IMR-90 (cell line): Measurements from ENCODE around the gene MUC7. TPM values are rescaled to one million over a fixed set of nuclear protein-coding genes. Genes with fewer than 3 reads are reported as not detected.

Experiments
- ATAC-seq: fragments of 200-7000 bp; cut with Tn5 transposase; 2 replicates; pipeline ENCODE4 v1.9.1; 2020; ENCODE audit warnings: low read depth, mild to moderate bottlenecking, moderate library complexity
- BruUV-seq: library from RNA; stranded (reverse); fragments of 400-500 nt; replicated peaks from 2 replicates; lab custom pipeline; 2021; lab: Mats Ljungman, UMichigan
- CTCF ChIA-PET: fragments of 300-600 bp; formaldehyde crosslinking; extraction: SDS; loops from one replicate; lab custom pipeline; 2021; ENCODE audit warnings: antibody characterized with exemption; lab: Yijun Ruan, JAX
- POLR2A ChIA-PET: fragments of 300-600 bp; sonication (Branson Sonifier 250); formaldehyde crosslinking; loops from one replicate; lab custom pipeline; 2022; ENCODE audit warnings: antibody characterized with exemption; ENCODE audit not compliant: unreplicated experiment; lab: Charles Lee
- DNase-seq: peaks from one replicate; pipeline ENCODE4 v3.0.0; 2013
- H2AFZ ChIP-seq: replicated peaks from 2 replicates; pipeline ENCODE3; 2013; ENCODE audit warnings: low read length, mild to moderate bottlenecking; ENCODE audit not compliant: poor library complexity
- H2AK5ac ChIP-seq: 2 replicates; pipeline ENCODE4 v1.6.1; 2013; ENCODE audit warnings: low read depth, low read length, inconsistent platforms
- H2AK9ac ChIP-seq: replicated peaks from 2 replicates; pipeline ENCODE3; 2013; ENCODE audit warnings: mild to moderate bottlenecking, low read depth, low read length, moderate library complexity; ENCODE audit not compliant: poor library complexity
- H2BK120ac ChIP-seq: 2 replicates; pipeline ENCODE4 v1.6.1; 2013; ENCODE audit warnings: low read depth, low read length, inconsistent platforms
- H2BK15ac ChIP-seq: 3 replicates; pipeline ENCODE4 v1.6.1; 2013; ENCODE audit warnings: low read depth, low read length, inconsistent platforms
- H2BK20ac ChIP-seq: 2 replicates; pipeline ENCODE4 v1.6.1; 2013; ENCODE audit warnings: low read depth, mild to moderate bottlenecking, inconsistent platforms, low read length, moderate library complexity
- H2BK5ac ChIP-seq: 2 replicates; pipeline ENCODE4 v1.6.1; 2013; ENCODE audit warnings: mild to moderate bottlenecking, low read depth, low read length, inconsistent platforms; ENCODE audit not compliant: poor library complexity, severe bottlenecking
- H3K14ac ChIP-seq: replicated peaks from 2 replicates; pipeline ENCODE4 v1.6.1; 2013; ENCODE audit warnings: low read depth, low read length, inconsistent platforms
- H3K18ac ChIP-seq: 2 replicates; pipeline ENCODE4 v1.6.1; 2013; ENCODE audit warnings: low read depth, low read length, control low read depth
- H3K23ac ChIP-seq: 2 replicates; pipeline ENCODE4 v1.6.1; 2013; ENCODE audit warnings: low read depth, low read length, inconsistent platforms
- H3K27ac ChIP-seq: 2 replicates; pipeline ENCODE4 v1.5.1; 2013; ENCODE audit warnings: mild to moderate bottlenecking, control low read depth, low read length; ENCODE audit not compliant: insufficient read depth
- H3K27me3 ChIP-seq: 2 replicates; pipeline ENCODE4 v1.6.1; 2013; ENCODE audit warnings: low read length; ENCODE audit not compliant: control insufficient read depth, insufficient read depth
- H3K36me3 ChIP-seq: 2 replicates; pipeline ENCODE4 v1.6.1; 2013; ENCODE audit warnings: low read length, mixed read lengths; ENCODE audit not compliant: control insufficient read depth, insufficient read depth
- H3K4ac ChIP-seq: 2 replicates; pipeline ENCODE4 v1.6.1; 2013; ENCODE audit warnings: low read depth, low read length, inconsistent platforms
- H3K4me1 ChIP-seq: 2 replicates; pipeline ENCODE4 v1.6.1; 2013; ENCODE audit warnings: low read length, mixed read lengths; ENCODE audit not compliant: control insufficient read depth, insufficient read depth
- H3K4me2 ChIP-seq: 2 replicates; pipeline ENCODE4 v1.6.1; 2013; ENCODE audit warnings: low read depth, mild to moderate bottlenecking, control low read depth, low read length, moderate library complexity
- H3K4me3 ChIP-seq: 2 replicates; pipeline ENCODE4 v1.5.1; 2013; ENCODE audit warnings: low read depth, mild to moderate bottlenecking, control low read depth, low read length, moderate library complexity; ENCODE audit not compliant: insufficient read depth
- H3K56ac ChIP-seq: 2 replicates; pipeline ENCODE4 v1.6.1; 2013; ENCODE audit warnings: low read length, inconsistent platforms; ENCODE audit not compliant: insufficient read depth; ENCODE audit errors: extremely low read depth
- H3K79me1 ChIP-seq, 2 experiments: 2 replicates each; pipeline ENCODE4 v1.6.1; 2013; ENCODE audit warnings: low read length in 2 of 2, inconsistent platforms in 1 of 2, low read depth in 1 of 2
- H3K9ac ChIP-seq: 2 replicates; pipeline ENCODE4 v1.6.1; 2013; ENCODE audit warnings: low read depth, low read length, control low read depth
- H3K9me1 ChIP-seq: 2 replicates; pipeline ENCODE4 v1.6.1; 2013; ENCODE audit warnings: low read length, inconsistent platforms; ENCODE audit not compliant: insufficient read depth
- H3K9me3 ChIP-seq: 2 replicates; pipeline ENCODE4 v1.6.1; 2013; ENCODE audit warnings: low read length; ENCODE audit not compliant: control insufficient read depth, insufficient read depth
- H4K20me1 ChIP-seq: 2 replicates; pipeline ENCODE4 v1.6.1; 2013; ENCODE audit warnings: low read length, inconsistent platforms; ENCODE audit not compliant: insufficient read depth
- H4K5ac ChIP-seq: 2 replicates; pipeline ENCODE4 v1.6.1; 2013; ENCODE audit warnings: mild to moderate bottlenecking, low read depth, low read length, control low read depth
- H4K8ac ChIP-seq, 2 experiments: 2 replicates each; pipeline ENCODE4 v1.6.1; 2013; ENCODE audit warnings: low read depth in 2 of 2, low read length in 2 of 2, control low read depth in 1 of 2, inconsistent platforms in 1 of 2
- H4K91ac ChIP-seq: 2 replicates; pipeline ENCODE4 v1.6.1; 2013; ENCODE audit warnings: low read depth, low read length, inconsistent platforms; ENCODE audit not compliant: insufficient read depth
- BHLHE40 ChIP-seq: fragments of 150-350 bp; IDR thresholded peaks from 2 replicates; pipeline ENCODE4 v1.6.1; 2016; ENCODE audit warnings: mild to moderate bottlenecking, low read depth, low read length
- MAFK ChIP-seq: IDR thresholded peaks from 2 replicates; pipeline ENCODE4 v1.6.1; 2012; ENCODE audit warnings: low read depth, low read length, improper control_type of control experiment
- MXI1 ChIP-seq: IDR thresholded peaks from 2 replicates; pipeline ENCODE4 v1.6.1; 2012; ENCODE audit warnings: low read depth, mild to moderate bottlenecking, low read length, moderate library complexity, borderline replicate concordance
- NFE2L2 ChIP-seq: fragments of 150-350 bp; IDR thresholded peaks from 2 replicates; pipeline ENCODE4 v1.6.1; 2016; ENCODE audit warnings: low read depth, mild to moderate bottlenecking, low read length
- RAD21 ChIP-seq: IDR thresholded peaks from 2 replicates; pipeline ENCODE4 v1.6.1; 2012; ENCODE audit warnings: low read length, improper control_type of control experiment
- WGBS, 2 experiments: methylation state at CpG; one replicate each; pipeline versions ENCODE4 v1.1.5 to v1.1.7; 2013; ENCODE audit warnings: missing lambda C conversion rate in 2 of 2; ENCODE audit not compliant: insufficient read length in 1 of 2; ENCODE audit errors: extremely low coverage in 2 of 2; 5-methylcytosine and 5-hydroxymethylcytosine counted together
- dilution Hi-C: fragments of 300-500 bp; cut with HindIII; formaldehyde crosslinking; loops from one replicate; pipeline ENCODE4 v1.14.3; 2018; ENCODE audit warnings: low sequenced_read_pairs; ENCODE audit not compliant: unreplicated experiment
- in situ Hi-C: fragments of 300-500 bp; cut with MboI; formaldehyde crosslinking; loops from 3 replicates; pipeline ENCODE4 v1.14.3; 2019; ENCODE audit warnings: low sequenced_read_pairs, inconsistent platforms, mixed read lengths
- intact Hi-C: fragments of 100-400 bp; cut with micrococcal nuclease; formaldehyde crosslinking; loops from 2 replicates; pipeline ENCODE4 v1.10.0; 2022
- polyA plus RNA-seq, 3 experiments: library from polyadenylated mRNA; depleted of rRNA; stranded (reverse); fragments of >200 nt; gene quantifications; 2 replicates each; pipeline ENCODE4 v1.2.3, GENCODE V29; 2012; ENCODE audit warnings: low replicate concordance in 1 of 3
- total RNA-seq: library from RNA; depleted of rRNA; stranded (reverse); fragments of >200 nt; gene quantifications from 2 replicates; pipeline ENCODE4 v1.2.3, GENCODE V29; 2012

The MUC7 gene
- total and polyA plus RNA-seq, 2 of the 4 experiments (the other 2 are of a cell fraction): not detected

DNA sequence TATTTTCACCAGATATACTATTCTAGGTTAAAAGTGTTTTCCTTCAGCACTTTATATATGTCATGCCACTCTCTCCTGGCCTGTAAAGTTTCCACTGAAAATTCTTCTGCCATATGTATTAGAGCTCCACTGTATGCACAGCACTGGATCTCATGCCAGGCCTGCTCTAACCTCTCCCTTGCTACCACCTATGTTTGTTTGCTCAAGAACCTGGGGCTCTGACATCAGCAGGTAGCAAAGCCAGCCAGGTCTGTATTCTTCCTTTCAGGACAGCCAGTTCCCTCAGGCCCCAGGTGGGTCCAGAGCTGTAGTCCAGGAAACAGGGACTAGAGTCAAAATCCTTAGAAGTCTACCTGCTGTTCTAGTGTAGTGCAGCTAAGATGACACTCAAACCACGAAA is 19.1 kb upstream of the MUC7 start:
- dilution Hi-C loops: no loop called here
- no peak overlapping the region for H3K9ac ChIP-seq
- no peaks in the 10 kb centered on the region for H3K36me3 ChIP-seq
- WGBS, 2 experiments: no CpG with 5 or more reads among the region's 1 CpG
- no peaks in the 10 kb centered on the region for H3K79me1 ChIP-seq
- no peak overlapping the region for H4K5ac ChIP-seq
- BruUV-seq: no TSS peak
- no peak overlapping the region for H2BK120ac ChIP-seq
- H3K27me3 ChIP-seq: no peaks in the 10 kb centered on the region
- H3K4me3 ChIP-seq: no peak overlapping the region
- no peak for ATAC-seq
- H2BK15ac ChIP-seq: no peak overlapping the region
- H4K20me1 ChIP-seq: no peaks in the 10 kb centered on the region
- H4K91ac ChIP-seq: no peak overlapping the region
- POLR2A ChIA-PET: no interaction called here
- TF ChIP-seq MXI1: no peak
- no peak for TF ChIP-seq NFE2L2
- TF ChIP-seq BHLHE40: no peak
- no peak for TF ChIP-seq RAD21
- TF ChIP-seq MAFK: no peak
- no peak overlapping the region for H2AK9ac ChIP-seq
- CTCF ChIA-PET: no interaction called here
- H3K14ac ChIP-seq: no peak overlapping the region
- no peak overlapping the region for H3K56ac ChIP-seq
- no peak overlapping the region for H3K18ac ChIP-seq
- in situ Hi-C loops: no loop called here
- H3K4ac ChIP-seq: no peak overlapping the region
- no peak for DNase-seq
- H3K27ac ChIP-seq: no peak overlapping the region
- no peak overlapping the region for H2AFZ ChIP-seq
- no peak overlapping the region for H4K8ac ChIP-seq
- intact Hi-C loops: no loop called here
- H3K9me3 ChIP-seq: no peaks in the 10 kb centered on the region
- no peak overlapping the region for H2BK20ac ChIP-seq
- no peak overlapping the region for H3K23ac ChIP-seq
- H2AK5ac ChIP-seq: no peak overlapping the region
- H3K4me1 ChIP-seq: no peaks in the 10 kb centered on the region
- H2BK5ac ChIP-seq: no peak overlapping the region
- H3K9me1 ChIP-seq: no peaks in the 10 kb centered on the region
- no peak overlapping the region for H3K4me2 ChIP-seq
